B cell (primary cell): ENCODE results near the gene TFEB. TPM values are rescaled to one million over a fixed set of nuclear protein-coding genes. Genes with fewer than 3 reads are reported as not detected.

Experiments
- ATAC-seq: fragments of 200-7000 bp; cut with Tn5 transposase; one replicate; pipeline ENCODE4 v1.10.0; 2021; ENCODE audit warnings: low read depth, mild to moderate bottlenecking, moderate number of reproducible peaks, moderate library complexity
- CTCF ChIA-PET: fragments of 350-600 bp; sonication (Branson Sonifier 250); formaldehyde crosslinking; loops from one replicate; lab custom pipeline; 2021; ENCODE audit warnings: antibody characterized with exemption, inconsistent platforms; lab: Charles Lee
- POLR2A ChIA-PET: fragments of 350-600 bp; sonication (Branson Sonifier 250); formaldehyde crosslinking; loops from one replicate; lab custom pipeline; 2021; ENCODE audit warnings: antibody characterized with exemption; lab: Charles Lee
- DNase-seq: peaks from one replicate; pipeline ENCODE4 v3.0.0; 2013
- H2AFZ ChIP-seq: 2 replicates; pipeline ENCODE4 v1.6.1; 2012; ENCODE audit warnings: mild to moderate bottlenecking, low read depth, low read length; ENCODE audit not compliant: insufficient read depth, poor library complexity, severe bottlenecking
- H3K27ac ChIP-seq, 2 donors: 1 replicate in 1 of 2; 2 replicates in 1 of 2; pipeline ENCODE4 v1.5.1; 2012 to 2013; ENCODE audit warnings: low read length in 2 of 2, mild to moderate bottlenecking in 2 of 2, moderate library complexity in 1 of 2
- H3K27me3 ChIP-seq, 4 experiments: fragments of 200-600 bp in 1 of 4; sonication (generic) in 1 of 4; replicated peaks in 1 of 4; 1 replicate in 2 of 4; 2 replicates in 2 of 4; pipeline versions ENCODE4 v1.6.1 to v1.7.0; 2013 to 2016; ENCODE audit warnings: low read length in 3 of 4, mild to moderate bottlenecking in 2 of 4, mixed read lengths in 1 of 4, moderate library complexity in 1 of 4; ENCODE audit not compliant: insufficient read depth in 4 of 4, control insufficient read depth in 3 of 4; ENCODE audit errors: control extremely low read depth in 1 of 4
- H3K36me3 ChIP-seq, 2 experiments: replicated peaks in 1 of 2; 1 replicate in 1 of 2; 2 replicates in 1 of 2; pipeline versions ENCODE4 v1.6.1 to v1.7.1; 2013; ENCODE audit warnings: low read length in 1 of 2; ENCODE audit not compliant: insufficient read depth in 2 of 2, control insufficient read depth in 1 of 2; ENCODE audit errors: control extremely low read depth in 1 of 2, extremely low read depth in 1 of 2
- H3K4me1 ChIP-seq, 2 donors: fragments of 200-600 bp in 1 of 2; sonication (generic) in 1 of 2; 1 replicate in 1 of 2; 2 replicates in 1 of 2; pipeline versions ENCODE4 v1.5.1 to v1.6.1; 2013 to 2017; ENCODE audit warnings: low read length in 2 of 2; ENCODE audit not compliant: control insufficient read depth in 2 of 2, insufficient read depth in 2 of 2
- H3K4me2 ChIP-seq: replicated peaks from 2 replicates; pipeline ENCODE3; 2012; ENCODE audit warnings: mild to moderate bottlenecking, low read depth, low read length; ENCODE audit not compliant: poor library complexity, severe bottlenecking
- H3K4me3 ChIP-seq, 5 experiments: fragments of 200-600 bp in 1 of 5; sonication (generic) in 1 of 5; 1 replicate in 3 of 5; 2 replicates in 2 of 5; pipeline versions ENCODE4 v1.5.1 to v1.7.0; 2011 to 2016; ENCODE audit warnings: low read length in 4 of 5, mild to moderate bottlenecking in 4 of 5, low read depth in 2 of 5, control low read depth in 1 of 5, moderate library complexity in 1 of 5; ENCODE audit not compliant: insufficient read depth in 1 of 5; ENCODE audit errors: control extremely low read depth in 1 of 5, extremely low read depth in 1 of 5
- H3K79me2 ChIP-seq: fragments of 200-600 bp; sonication (generic); one replicate; pipeline ENCODE4 v1.6.0; 2016; ENCODE audit warnings: low read length; ENCODE audit not compliant: control insufficient read depth, insufficient read depth
- H3K9ac ChIP-seq: fragments of 200-600 bp; sonication (generic); 2 replicates; pipeline ENCODE4 v1.6.1; 2017; ENCODE audit warnings: mild to moderate bottlenecking, low read length, moderate library complexity
- H3K9me3 ChIP-seq, 3 donors: one replicate each; pipeline versions ENCODE4 v1.6.1 to v1.7.1; 2013; ENCODE audit warnings: low read length in 2 of 3; ENCODE audit not compliant: control insufficient read depth in 2 of 3, insufficient read depth in 1 of 3; ENCODE audit errors: control extremely low read depth in 1 of 3
- H4K20me1 ChIP-seq: 2 replicates; pipeline ENCODE4 v1.6.0; 2012; ENCODE audit warnings: mild to moderate bottlenecking, low read length; ENCODE audit not compliant: insufficient read depth, control insufficient read depth, poor library complexity, severe bottlenecking
- H3K27ac Mint-ChIP-seq: one replicate; pipeline ENCODE4 v1.8.0; 2021; ENCODE audit warnings: mixed read lengths
- H3K27me3 Mint-ChIP-seq: one replicate; pipeline ENCODE4 v1.8.0; 2021; ENCODE audit warnings: mixed read lengths
- H3K4me1 Mint-ChIP-seq: one replicate; pipeline ENCODE4 v1.8.0; 2021; ENCODE audit warnings: mixed read lengths
- H3K4me3 Mint-ChIP-seq: one replicate; pipeline ENCODE4 v1.8.0; 2021; ENCODE audit warnings: mixed read lengths
- H3K9me3 Mint-ChIP-seq: one replicate; pipeline ENCODE4 v1.8.0; 2022; ENCODE audit warnings: mixed read lengths; ENCODE audit not compliant: insufficient read depth
- EZH2 ChIP-seq: IDR thresholded peaks from 2 replicates; pipeline ENCODE4 v1.6.1; 2012; ENCODE audit warnings: borderline replicate concordance, low read depth, mild to moderate bottlenecking, moderate library complexity, low read length; ENCODE audit not compliant: insufficient read depth, poor library complexity, severe bottlenecking
- WGBS: methylation state at CpG from one replicate; pipeline ENCODE4 v1.1.5; 2013; ENCODE audit warnings: missing lambda C conversion rate; ENCODE audit not compliant: insufficient coverage; 5-methylcytosine and 5-hydroxymethylcytosine counted together
- intact Hi-C: fragments of 100-400 bp; cut with micrococcal nuclease; formaldehyde crosslinking; loops from one replicate; pipeline ENCODE4 v1.10.0; 2022
- polyA plus RNA-seq: library from polyadenylated mRNA; depleted of rRNA; stranded (reverse); fragments of >200 nt; gene quantifications from 2 replicates; pipeline ENCODE4 v1.2.3, GENCODE V29; 2012
- total RNA-seq, 2 donors: library from RNA; stranded (reverse); fragments of 120-200 nt in 1 of 2; gene quantifications; 1 replicate in 1 of 2; 2 replicates in 1 of 2; pipeline versions ENCODE4 v1.2.3 to v1.2.4, GENCODE V29; 2013 to 2022
- TF ChIP-seq, protein P1 (sequence below): fragments of 200-600 bp; IDR thresholded peaks from one replicate; pipeline ENCODE4 v1.8.0; 2022; ENCODE audit warnings: antibody characterized with exemption, mild to moderate bottlenecking

Gene TFEB
- total and polyA plus RNA-seq, 2 donors (not counting 1 experiment from before 2014, with no cell fraction given): 113 to 148 TPM

DNA sequence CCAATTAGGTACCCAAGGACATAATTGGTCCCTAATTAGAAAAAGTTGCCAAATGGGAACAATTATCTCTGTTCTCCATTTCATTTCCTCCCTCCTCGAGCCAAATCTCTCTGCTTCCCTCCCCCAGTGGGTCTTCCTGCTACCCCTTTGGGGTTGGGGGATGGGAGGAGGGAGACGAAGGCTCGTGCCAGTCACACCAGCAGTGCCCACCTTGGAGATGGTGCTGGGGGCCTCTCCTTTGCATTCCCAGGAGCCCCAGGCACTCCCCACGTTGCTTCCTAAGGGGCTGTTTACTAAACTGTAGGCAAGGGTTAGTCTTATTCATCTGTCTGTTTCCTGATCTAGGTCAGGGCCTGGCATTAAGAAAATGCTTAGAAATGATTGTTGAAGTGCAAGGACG lies 64.0 kb downstream of the TFEB start:
- Histone ChIP-seq H3K27me3 (peaks cover 0 to 6% (median 2%) of the 10 kb centered on the region in 4 experiments), H3K9me3 (no peaks in the 10 kb centered on the region), H3K36me3 (no peaks in the 10 kb centered on the region), H4K20me1 (no peaks in the 10 kb centered on the region), H3K79me2 (no peaks in the 10 kb centered on the region), H3K4me1 (no peaks in the 10 kb centered on the region), H3K4me3 (no peak overlapping the region), H2AFZ (no peak overlapping the region), H3K9ac (no peak overlapping the region), H3K27ac (no peak overlapping the region), H3K4me2 (no peak overlapping the region)
- ChIA-PET CTCF (interaction anchor here (1.2 kb wide), 1 partner anchor 34 kb away, joined by 3 read pairs; no protein-coding TSS in a partner anchor), POLR2A (no interaction called here)
- WGBS: 56% methylated on average over 1 of the region's 5 CpGs
- DNase-seq (no peak), ATAC-seq (no peak)
- no peak overlapping the region for H3K4me3 Mint-ChIP-seq
- peaks cover 30% of the 10 kb centered on the region for H3K27me3 Mint-ChIP-seq
- H3K4me1 Mint-ChIP-seq: peaks cover 3% of the 10 kb centered on the region
- H3K9me3 Mint-ChIP-seq: no peaks in the 10 kb centered on the region
- intact Hi-C loops: no loop called here
- no peak overlapping the region for H3K27ac Mint-ChIP-seq
- TF ChIP-seq, protein P1, sequence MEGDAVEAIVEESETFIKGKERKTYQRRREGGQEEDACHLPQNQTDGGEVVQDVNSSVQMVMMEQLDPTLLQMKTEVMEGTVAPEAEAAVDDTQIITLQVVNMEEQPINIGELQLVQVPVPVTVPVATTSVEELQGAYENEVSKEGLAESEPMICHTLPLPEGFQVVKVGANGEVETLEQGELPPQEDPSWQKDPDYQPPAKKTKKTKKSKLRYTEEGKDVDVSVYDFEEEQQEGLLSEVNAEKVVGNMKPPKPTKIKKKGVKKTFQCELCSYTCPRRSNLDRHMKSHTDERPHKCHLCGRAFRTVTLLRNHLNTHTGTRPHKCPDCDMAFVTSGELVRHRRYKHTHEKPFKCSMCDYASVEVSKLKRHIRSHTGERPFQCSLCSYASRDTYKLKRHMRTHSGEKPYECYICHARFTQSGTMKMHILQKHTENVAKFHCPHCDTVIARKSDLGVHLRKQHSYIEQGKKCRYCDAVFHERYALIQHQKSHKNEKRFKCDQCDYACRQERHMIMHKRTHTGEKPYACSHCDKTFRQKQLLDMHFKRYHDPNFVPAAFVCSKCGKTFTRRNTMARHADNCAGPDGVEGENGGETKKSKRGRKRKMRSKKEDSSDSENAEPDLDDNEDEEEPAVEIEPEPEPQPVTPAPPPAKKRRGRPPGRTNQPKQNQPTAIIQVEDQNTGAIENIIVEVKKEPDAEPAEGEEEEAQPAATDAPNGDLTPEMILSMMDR: no peak
- no peak for TF ChIP-seq EZH2

DNA sequence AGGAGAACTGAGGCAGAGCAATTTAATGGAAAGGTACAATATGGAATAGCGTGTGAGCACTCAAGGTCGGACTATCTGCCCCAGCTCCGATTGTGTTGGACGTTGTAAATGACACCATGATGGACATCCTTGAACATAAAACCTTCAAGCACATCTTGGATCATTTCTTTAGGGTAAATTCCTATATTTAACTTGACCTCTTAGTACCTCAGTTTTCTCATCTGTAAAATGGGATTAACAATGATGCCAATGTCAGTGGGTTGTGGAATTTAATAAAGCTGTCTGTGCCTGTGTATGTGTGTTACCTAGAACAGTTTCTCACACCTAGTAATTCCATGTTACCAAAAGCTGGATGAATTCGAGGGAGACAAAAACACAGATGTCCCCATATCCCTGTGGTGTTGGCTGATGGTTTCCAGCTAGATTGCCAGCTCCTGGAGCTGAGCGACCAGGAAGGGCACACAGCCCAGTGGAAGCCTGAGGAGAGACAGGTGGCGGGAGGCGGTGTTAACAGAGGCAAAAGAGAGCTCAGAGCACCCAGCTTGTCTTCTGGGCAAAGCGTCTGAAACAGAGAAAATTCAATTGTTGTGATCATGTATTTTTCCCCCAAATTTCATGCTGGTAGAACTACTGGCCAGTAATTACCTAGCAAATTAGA lies 64.6 kb downstream of the TFEB start:
- intact Hi-C loops: no loop called here
- peaks cover 0 to 6% (median 2%) of the 10 kb centered on the region in 4 experiments for H3K27me3 ChIP-seq
- DNase-seq: no peak
- no peak overlapping the region for H3K4me2 ChIP-seq
- H3K4me1 Mint-ChIP-seq: peaks cover 3% of the 10 kb centered on the region
- H3K4me3 Mint-ChIP-seq: no peak overlapping the region
- no peaks in the 10 kb centered on the region for H3K9me3 ChIP-seq
- H4K20me1 ChIP-seq: no peaks in the 10 kb centered on the region
- ChIA-PET CTCF (interaction anchor here (1.2 kb wide), 1 partner anchor 35 kb away, joined by 3 read pairs; no protein-coding TSS in a partner anchor), POLR2A (no interaction called here)
- no peak overlapping the region for H3K4me3 ChIP-seq
- no peaks in the 10 kb centered on the region for H3K36me3 ChIP-seq
- WGBS: 95% methylated on average over 6 of the region's 9 CpGs
- no peaks in the 10 kb centered on the region for H3K79me2 ChIP-seq
- no peak overlapping the region for H2AFZ ChIP-seq
- no peaks in the 10 kb centered on the region for H3K4me1 ChIP-seq
- no peak overlapping the region for H3K9ac ChIP-seq
- H3K27me3 Mint-ChIP-seq: peaks cover 30% of the 10 kb centered on the region
- no peak overlapping the region for H3K27ac Mint-ChIP-seq
- no peak for ATAC-seq
- TF ChIP-seq EZH2: no peak
- TF ChIP-seq, protein P1: no peak
- H3K27ac ChIP-seq: no peak overlapping the region
- no peaks in the 10 kb centered on the region for H3K9me3 Mint-ChIP-seq
